ENCODE measurements around the gene GFOD1. TPM values are rescaled to one million over a fixed set of nuclear protein-coding genes. Genes with fewer than 3 reads are reported as not detected.
A peak's percentile ranks its signal among the peaks of the same experiment; 100 is the strongest.
"Not testable (repeated sequence)": the region's sequence is repeated elsewhere in the genome, so short reads cannot be mapped to it uniquely, and the experiment has no call there.

GFOD1 gene
- total RNA-seq, 1 donor from 2014 or later: 33.7 TPM

DNA sequence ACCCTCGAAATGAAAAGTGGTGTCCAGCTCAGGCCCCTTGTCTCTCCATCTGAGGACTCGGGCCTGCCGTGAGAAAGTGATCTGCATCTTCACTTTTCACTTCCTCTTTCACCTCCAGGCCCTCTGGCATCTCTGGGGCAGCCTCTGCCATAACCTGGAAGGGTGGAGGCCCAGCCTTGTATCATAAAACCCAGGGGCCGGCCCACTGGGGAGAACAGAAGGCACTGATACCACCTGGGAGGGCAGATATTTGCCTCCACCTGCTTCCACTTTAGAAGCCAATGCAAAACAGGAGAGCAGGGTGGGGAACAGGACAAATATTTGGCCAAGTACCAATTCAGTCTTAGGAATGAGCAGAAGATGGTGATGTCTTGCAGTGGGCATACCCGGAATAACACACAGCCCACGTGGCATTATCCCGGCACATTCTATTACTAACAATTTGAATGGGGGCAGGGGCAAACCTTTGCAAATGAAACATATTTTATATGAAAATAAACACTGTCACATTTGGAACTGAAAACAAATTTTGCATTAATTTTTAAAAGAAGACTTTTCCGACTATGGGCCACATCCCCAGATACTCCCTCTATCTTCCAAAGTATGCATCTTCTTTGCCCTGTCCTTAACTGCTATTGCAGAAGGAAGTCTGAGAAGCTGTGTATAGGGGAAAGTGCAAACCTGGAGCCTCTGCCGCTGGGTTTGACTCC, 89.9 kb downstream of the GFOD1 start:
- ATAC-seq (peak; percentile 25), DNase-seq (no peak)
- intact Hi-C loops (cut with micrococcal nuclease): no loop called here

- ATAC-seq (no peak), DNase-seq (no peak)
- intact Hi-C loops (cut with micrococcal nuclease): no loop called here
Measured at GRCh38 chr6:13396241-13396792, 91.1 kb downstream of the GFOD1 start.

- intact Hi-C loops (cut with micrococcal nuclease): no loop called here
- peak; percentile 75 for DNase-seq
- ATAC-seq: peak; percentile 76
Measured at GRCh38 chr6:13395272-13396237, 91.8 kb downstream of the GFOD1 start.

DNA sequence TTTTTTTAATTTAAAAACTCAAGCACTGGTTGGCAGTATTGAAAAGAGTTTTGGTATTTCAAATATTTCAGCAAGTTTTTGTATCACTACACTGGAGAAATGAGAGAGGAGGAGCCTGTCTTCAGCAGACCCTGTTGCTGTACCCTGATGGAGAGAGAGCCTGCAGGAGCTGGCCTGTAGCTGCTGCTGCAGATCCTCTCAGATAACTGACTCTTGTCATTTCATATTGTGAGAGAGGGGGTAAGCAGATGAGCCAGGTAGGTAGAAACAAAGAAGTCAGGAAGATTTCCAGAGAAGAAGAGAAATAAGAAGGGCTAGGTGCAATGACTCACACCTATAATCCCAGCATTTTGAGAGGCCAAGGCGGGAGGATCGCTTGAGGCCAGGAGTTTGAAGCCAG, 94.9 kb downstream of the GFOD1 start:
- no peak for DNase-seq
- intact Hi-C loops (cut with micrococcal nuclease): no loop called here
- no peak for ATAC-seq

DNA sequence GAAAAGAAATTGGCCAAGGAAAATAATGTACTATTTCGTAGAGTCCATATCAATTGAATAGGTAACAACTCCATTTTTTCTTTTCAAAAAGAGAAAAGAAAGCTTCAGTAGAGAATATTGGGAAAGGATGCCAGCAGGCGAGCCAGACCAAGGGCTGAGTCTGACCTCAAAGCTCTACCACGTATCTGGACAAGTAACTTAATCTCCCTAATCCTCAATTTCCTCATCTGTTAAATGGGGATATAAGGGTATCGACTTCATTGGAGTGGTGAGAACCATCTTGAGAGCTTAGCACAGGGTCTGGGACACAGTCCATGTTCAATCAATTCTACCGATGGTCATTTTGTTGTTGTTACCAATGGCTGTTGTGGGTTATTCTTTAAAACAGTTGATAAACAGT, 95.9 kb downstream of the GFOD1 start:
- DNase-seq: no peak
- no peak for ATAC-seq
- intact Hi-C loops (cut with micrococcal nuclease): no loop called here

- intact Hi-C loops (cut with micrococcal nuclease): no loop called here
- ATAC-seq (no peak), DNase-seq (no peak)
Measured at GRCh38 chr6:13390658-13391057, 96.7 kb downstream of the GFOD1 start.

- DNase-seq; ATAC-seq; intact Hi-C loops (cut with micrococcal nuclease): not testable (repeated sequence)
Measured at GRCh38 chr6:13389237-13389636, 98.2 kb downstream of the GFOD1 start.

GRCh38 chr6:13388769-13389168, 98.6 kb downstream of the GFOD1 start:
- ATAC-seq; intact Hi-C loops (cut with micrococcal nuclease); DNase-seq: not testable (repeated sequence)

DNA sequence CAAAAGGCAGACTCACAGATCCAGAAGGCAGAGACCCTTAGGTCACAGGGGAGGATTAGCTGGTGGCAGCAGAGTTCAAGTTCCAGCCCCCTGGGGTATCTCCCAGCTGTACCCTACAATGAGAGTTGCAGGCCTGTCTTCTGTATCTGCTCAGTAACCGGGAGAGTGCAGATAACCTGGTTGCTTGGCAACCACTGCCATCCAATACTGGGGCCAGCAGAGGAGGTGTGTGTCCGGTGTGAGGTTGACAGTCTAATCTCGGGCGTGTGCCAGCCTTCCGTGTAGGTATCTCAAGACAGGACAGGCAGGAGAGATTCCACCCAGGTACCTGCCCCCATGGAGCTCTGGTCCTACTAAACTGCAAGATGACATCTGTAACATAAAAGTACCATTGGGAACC, 102.4 kb downstream of the GFOD1 start:
- peak; percentile 81 for ATAC-seq
- peak; percentile 39 for DNase-seq
- intact Hi-C loops (cut with micrococcal nuclease): no loop called here

GRCh38 chr6:13384506-13384905, 102.9 kb downstream of the GFOD1 start:
- intact Hi-C loops (cut with micrococcal nuclease): no loop called here
- ATAC-seq: no peak
- DNase-seq: no peak

DNA sequence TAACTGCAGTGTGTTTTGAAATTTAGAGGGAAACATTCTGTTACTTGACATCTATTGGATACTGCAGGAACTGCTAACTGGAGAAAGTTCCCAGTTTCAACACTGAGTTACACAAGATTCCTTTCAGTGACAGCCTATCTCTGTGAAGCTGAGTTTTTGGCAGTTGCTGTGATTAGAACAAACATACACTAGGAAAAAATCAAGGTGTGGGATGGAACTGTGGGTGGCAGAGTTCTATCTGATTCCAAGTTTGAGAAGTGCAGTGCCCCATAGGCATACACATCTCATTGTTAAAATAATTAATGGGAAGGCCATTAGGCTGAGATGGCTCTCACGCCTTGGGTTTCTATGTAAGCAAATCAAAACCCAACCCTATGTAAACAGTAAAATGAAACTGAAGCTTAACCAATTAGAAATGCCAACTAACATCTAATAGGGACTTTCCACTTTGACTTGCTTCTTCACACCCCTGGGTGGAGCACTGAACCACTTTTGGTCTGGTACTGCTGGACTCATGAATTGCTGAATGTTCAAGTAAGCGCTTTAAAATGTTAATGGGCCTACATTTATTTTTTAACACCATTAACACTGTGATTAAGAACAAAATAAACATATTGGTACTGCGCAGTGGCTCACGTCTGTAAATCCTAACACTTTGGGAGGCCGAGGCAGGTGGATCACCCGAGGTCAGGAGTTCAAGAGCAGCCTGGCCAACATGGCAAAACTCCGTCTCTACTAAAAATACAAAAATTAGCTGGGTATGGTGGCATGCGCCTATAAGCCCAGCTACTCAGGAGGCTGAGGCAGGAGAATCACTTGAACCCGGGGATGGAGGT, 103.9 kb downstream of the GFOD1 start:
- intact Hi-C loops (cut with micrococcal nuclease): no loop called here
- DNase-seq: no peak
- peak; percentile 53 for ATAC-seq

GRCh38 chr6:13380761-13381160, 106.6 kb downstream of the GFOD1 start:
- intact Hi-C loops (cut with micrococcal nuclease): no loop called here
- DNase-seq (no peak), ATAC-seq (no peak)

GRCh38 chr6:13378669-13379590, 108.5 kb downstream of the GFOD1 start:
- no peak for DNase-seq
- no peak for ATAC-seq
- intact Hi-C loops (cut with micrococcal nuclease): no loop called here

GRCh38 chr6:13377054-13377758, 110.2 kb downstream of the GFOD1 start:
- no peak for ATAC-seq
- DNase-seq: no peak
- intact Hi-C loops (cut with micrococcal nuclease): no loop called here

- ATAC-seq (no peak), DNase-seq (no peak)
- intact Hi-C loops (cut with micrococcal nuclease): no loop called here
Measured at GRCh38 chr6:13375360-13375878, 112.0 kb downstream of the GFOD1 start.

GRCh38 chr6:13373919-13374318, 113.5 kb downstream of the GFOD1 start:
- no peak for DNase-seq
- ATAC-seq: no peak
- intact Hi-C loops (cut with micrococcal nuclease): no loop called here

GRCh38 chr6:13373488-13373886, 113.9 kb downstream of the GFOD1 start:
- intact Hi-C loops (cut with micrococcal nuclease): no loop called here
- no peak for DNase-seq
- ATAC-seq: peak; percentile 68

Measured in left ventricle myocardium superior (tissue), 1 donor.